Astrocyte (in vitro differentiated cells and primary cell): ENCODE measurements around the gene EVI5L.

Source experiments
- EZH2 ChIP-seq: IDR thresholded peaks from 2 replicates; pipeline ENCODE4 v1.6.1; 2012; ENCODE audit warnings: mild to moderate bottlenecking, low read length, inconsistent platforms; ENCODE audit not compliant: insufficient read depth
- TF ChIP-seq, protein P1 (sequence below): IDR thresholded peaks from 2 replicates; pipeline ENCODE4 v1.5.1; 2011; ENCODE audit warnings: low read depth, mild to moderate bottlenecking, inconsistent platforms, low read length, moderate library complexity; ENCODE audit not compliant: insufficient read depth

DNA sequence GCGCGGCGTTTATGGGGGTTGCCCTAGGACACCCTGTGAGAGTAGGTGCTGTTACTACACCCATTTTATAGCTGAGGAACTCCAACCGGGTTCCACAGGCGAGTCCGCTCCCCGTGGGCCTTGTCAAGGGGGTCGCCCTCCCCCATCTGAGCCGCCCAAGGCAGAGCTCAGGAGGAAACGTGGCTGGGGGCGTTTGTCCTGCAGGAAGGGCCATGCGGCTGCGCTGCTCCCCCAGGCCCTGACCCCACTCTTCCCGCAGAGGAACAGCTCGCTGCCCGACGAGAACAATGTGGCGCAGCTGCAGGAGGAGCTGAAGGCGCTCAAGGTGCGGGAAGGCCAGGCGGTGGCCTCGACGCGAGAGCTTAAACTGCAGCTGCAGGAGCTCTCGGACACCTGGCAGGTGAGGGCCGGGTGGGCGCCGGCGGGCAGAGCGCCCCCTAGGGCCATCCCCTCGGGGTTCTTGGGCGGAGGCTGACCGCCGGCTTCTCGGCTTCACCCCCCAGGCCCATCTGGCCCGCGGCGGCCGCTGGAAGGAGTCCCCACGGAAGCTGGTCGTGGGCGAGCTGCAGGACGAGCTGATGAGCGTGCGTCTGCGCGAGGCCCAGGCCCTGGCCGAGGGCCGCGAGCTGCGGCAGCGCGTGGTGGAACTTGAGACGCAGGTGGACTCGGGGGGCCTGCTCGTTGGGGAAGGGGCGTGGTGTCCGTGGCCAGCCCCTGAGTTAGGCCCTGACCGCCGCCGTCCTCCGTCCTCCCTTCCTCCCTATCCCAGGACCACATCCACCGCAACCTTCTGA, 31.8 kb downstream of the EVI5L start:
- TF ChIP-seq, protein P1, sequence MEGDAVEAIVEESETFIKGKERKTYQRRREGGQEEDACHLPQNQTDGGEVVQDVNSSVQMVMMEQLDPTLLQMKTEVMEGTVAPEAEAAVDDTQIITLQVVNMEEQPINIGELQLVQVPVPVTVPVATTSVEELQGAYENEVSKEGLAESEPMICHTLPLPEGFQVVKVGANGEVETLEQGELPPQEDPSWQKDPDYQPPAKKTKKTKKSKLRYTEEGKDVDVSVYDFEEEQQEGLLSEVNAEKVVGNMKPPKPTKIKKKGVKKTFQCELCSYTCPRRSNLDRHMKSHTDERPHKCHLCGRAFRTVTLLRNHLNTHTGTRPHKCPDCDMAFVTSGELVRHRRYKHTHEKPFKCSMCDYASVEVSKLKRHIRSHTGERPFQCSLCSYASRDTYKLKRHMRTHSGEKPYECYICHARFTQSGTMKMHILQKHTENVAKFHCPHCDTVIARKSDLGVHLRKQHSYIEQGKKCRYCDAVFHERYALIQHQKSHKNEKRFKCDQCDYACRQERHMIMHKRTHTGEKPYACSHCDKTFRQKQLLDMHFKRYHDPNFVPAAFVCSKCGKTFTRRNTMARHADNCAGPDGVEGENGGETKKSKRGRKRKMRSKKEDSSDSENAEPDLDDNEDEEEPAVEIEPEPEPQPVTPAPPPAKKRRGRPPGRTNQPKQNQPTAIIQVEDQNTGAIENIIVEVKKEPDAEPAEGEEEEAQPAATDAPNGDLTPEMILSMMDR = no peak
- TF ChIP-seq EZH2 = peak; percentile 55
